ENCODE measurements around the gene PADI1.

PADI1 gene

GRCh38 chr1:17204546-17205440 is at the start of gene PADI1:
PADI1 (plus strand) TSS chr1:17205128; CDS start chr1:17205218, 90 bp downstream.
- no peak for DNase-seq (ENCODE audit: low read depth in 3 of 3, low spot score in 1 of 3)

GRCh38 chr1:17155257-17155920 is 49.5 kb upstream of the PADI1 start:
- DNase-seq (ENCODE audit: low read depth in 3 of 3, low spot score in 1 of 3): no peak

GRCh38 chr1:17156108-17156507 is 48.8 kb upstream of the PADI1 start:
- no peak for DNase-seq (ENCODE audit: low read depth in 3 of 3, low spot score in 1 of 3)

GRCh38 chr1:17158961-17159360 is 46.0 kb upstream of the PADI1 start:
- DNase-seq (ENCODE audit: low read depth in 3 of 3, low spot score in 1 of 3): no peak

GRCh38 chr1:17161137-17161740 is 43.7 kb upstream of the PADI1 start:
- no peak for DNase-seq (ENCODE audit: low read depth in 3 of 3, low spot score in 1 of 3)

GRCh38 chr1:17161926-17162800 is 42.8 kb upstream of the PADI1 start:
- DNase-seq (ENCODE audit: low read depth in 3 of 3, low spot score in 1 of 3): no peak

- DNase-seq (ENCODE audit: low read depth in 3 of 3, low spot score in 1 of 3): no peak
These were observed 42.0 kb upstream of the PADI1 start for GRCh38 chr1:17162941-17163340.

GRCh38 chr1:17163371-17163770 is 41.6 kb upstream of the PADI1 start:
- DNase-seq (ENCODE audit: low read depth in 3 of 3, low spot score in 1 of 3): no peak

- DNase-seq (ENCODE audit: low read depth in 3 of 3, low spot score in 1 of 3): no peak
These were observed 40.9 kb upstream of the PADI1 start for GRCh38 chr1:17163789-17164666.

GRCh38 chr1:17165823-17166222 is 39.1 kb upstream of the PADI1 start:
- DNase-seq (ENCODE audit: low read depth in 3 of 3, low spot score in 1 of 3): no peak

- DNase-seq (ENCODE audit: low read depth in 3 of 3, low spot score in 1 of 3): no peak
These were observed 37.7 kb upstream of the PADI1 start for GRCh38 chr1:17167041-17167785.

- no peak for DNase-seq (ENCODE audit: low read depth in 3 of 3, low spot score in 1 of 3)
These were observed 37.2 kb upstream of the PADI1 start for GRCh38 chr1:17167786-17168090.

GRCh38 chr1:17168091-17168876 is 36.6 kb upstream of the PADI1 start:
- DNase-seq (ENCODE audit: low read depth in 3 of 3, low spot score in 1 of 3): no peak

GRCh38 chr1:17170571-17170970 is 34.4 kb upstream of the PADI1 start:
- DNase-seq (ENCODE audit: low read depth in 3 of 3, low spot score in 1 of 3): no peak

GRCh38 chr1:17173217-17173616 is 31.7 kb upstream of the PADI1 start:
- DNase-seq (ENCODE audit: low read depth in 3 of 3, low spot score in 1 of 3): no peak

- no peak for DNase-seq (ENCODE audit: low read depth in 3 of 3, low spot score in 1 of 3)
These were observed 28.4 kb upstream of the PADI1 start for GRCh38 chr1:17176306-17177061.

GRCh38 chr1:17177651-17178050 is 27.3 kb upstream of the PADI1 start:
- DNase-seq (ENCODE audit: low read depth in 3 of 3, low spot score in 1 of 3): no peak
